Activated CD8-positive, alpha-beta memory T cell treated with anti-CD3 and anti-CD28 coated beads, Interleukin-2, amount 50 U/mL, for 1 hour (primary cell): ENCODE measurements around the gene DNAJC1.
A peak's percentile ranks its signal among the peaks of the same experiment; 100 is the strongest.
"Not testable (repeated sequence)": the region's sequence is repeated elsewhere in the genome, so short reads cannot be mapped to it uniquely, and the experiment has no call there.

Source experiments
- DNase-seq: peaks from one replicate; pipeline ENCODE4 v3.0.0-alpha.2; 2020; ENCODE audit errors: extremely low read depth

The DNAJC1 gene, protein sequence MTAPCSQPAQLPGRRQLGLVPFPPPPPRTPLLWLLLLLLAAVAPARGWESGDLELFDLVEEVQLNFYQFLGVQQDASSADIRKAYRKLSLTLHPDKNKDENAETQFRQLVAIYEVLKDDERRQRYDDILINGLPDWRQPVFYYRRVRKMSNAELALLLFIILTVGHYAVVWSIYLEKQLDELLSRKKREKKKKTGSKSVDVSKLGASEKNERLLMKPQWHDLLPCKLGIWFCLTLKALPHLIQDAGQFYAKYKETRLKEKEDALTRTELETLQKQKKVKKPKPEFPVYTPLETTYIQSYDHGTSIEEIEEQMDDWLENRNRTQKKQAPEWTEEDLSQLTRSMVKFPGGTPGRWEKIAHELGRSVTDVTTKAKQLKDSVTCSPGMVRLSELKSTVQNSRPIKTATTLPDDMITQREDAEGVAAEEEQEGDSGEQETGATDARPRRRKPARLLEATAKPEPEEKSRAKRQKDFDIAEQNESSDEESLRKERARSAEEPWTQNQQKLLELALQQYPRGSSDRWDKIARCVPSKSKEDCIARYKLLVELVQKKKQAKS

GRCh38 chr10:22003177-22003963 lies at the start of gene DNAJC1:
Gene DNAJC1, minus strand, starts transcription at chr10:22003730. Its CDS starts 296 bp downstream, at chr10:22003434.
- peak; percentile 93 for DNase-seq

DNA sequence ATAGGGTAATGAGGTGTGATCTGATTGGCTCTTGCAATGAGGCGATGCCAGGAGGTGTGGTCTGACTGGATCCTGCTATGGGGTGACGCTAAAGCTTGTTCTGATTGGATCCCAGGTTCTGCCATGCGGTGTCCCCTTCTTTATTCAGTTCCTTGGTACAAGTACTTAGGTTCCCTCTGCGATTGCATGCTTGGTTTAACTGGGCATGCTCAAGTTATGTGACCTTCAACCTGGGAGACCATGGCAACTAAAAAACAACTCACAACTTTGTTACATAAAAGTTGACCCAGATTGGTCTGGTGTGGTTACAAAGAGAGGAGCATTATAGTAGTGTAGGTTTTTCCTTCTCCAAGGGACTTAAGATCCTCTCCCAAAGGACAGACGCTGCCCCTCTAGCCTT lies 49.5 kb upstream of the DNAJC1 start:
- DNase-seq, result no peak

GRCh38 chr10:22049635-22050034 lies 46.1 kb upstream of the DNAJC1 start:
- no peak for DNase-seq

- no peak for DNase-seq
Observed at GRCh38 chr10:22047812-22048211, 44.3 kb upstream of the DNAJC1 start.

DNA sequence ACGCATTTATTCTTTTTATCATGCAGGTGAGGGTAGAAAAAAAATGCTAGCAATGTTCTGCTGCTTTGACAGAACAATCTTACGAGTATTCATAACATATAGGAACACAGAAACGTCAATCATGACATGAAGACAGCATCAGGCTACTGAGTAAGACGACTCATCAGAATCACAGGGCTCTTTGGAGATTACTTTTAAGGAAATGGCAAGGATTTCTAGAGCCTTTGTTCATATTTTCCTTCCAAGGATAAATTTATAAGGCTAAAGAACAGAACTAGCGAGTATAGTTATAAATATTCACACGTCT lies 39.8 kb upstream of the DNAJC1 start:
- no peak for DNase-seq

GRCh38 chr10:22042557-22043326 lies 39.2 kb upstream of the DNAJC1 start:
- no peak for DNase-seq

- no peak for DNase-seq
Observed at GRCh38 chr10:22034333-22034732, 30.8 kb upstream of the DNAJC1 start.

GRCh38 chr10:22032268-22032667 lies 28.7 kb upstream of the DNAJC1 start:
- DNase-seq, result not testable (repeated sequence)

DNA sequence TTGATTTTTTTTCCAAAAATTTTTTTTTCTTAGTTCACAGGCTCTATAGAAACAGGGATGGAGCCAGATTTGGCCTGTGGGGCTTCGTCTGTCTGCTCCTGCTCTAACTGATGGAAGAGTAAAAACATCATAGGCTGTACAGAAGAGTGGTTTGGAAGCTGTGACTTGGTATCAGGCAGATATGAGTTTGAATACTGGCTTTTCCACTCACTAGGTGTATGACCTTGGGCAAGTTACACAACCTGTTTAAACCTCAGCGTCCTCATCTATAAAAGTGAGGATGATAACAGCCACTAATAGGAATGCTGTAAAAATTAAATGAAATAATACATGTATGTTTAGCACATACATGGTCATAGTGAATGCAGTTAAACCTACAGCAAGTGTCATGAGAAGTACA lies 26.9 kb upstream of the DNAJC1 start:
- no peak for DNase-seq

DNA sequence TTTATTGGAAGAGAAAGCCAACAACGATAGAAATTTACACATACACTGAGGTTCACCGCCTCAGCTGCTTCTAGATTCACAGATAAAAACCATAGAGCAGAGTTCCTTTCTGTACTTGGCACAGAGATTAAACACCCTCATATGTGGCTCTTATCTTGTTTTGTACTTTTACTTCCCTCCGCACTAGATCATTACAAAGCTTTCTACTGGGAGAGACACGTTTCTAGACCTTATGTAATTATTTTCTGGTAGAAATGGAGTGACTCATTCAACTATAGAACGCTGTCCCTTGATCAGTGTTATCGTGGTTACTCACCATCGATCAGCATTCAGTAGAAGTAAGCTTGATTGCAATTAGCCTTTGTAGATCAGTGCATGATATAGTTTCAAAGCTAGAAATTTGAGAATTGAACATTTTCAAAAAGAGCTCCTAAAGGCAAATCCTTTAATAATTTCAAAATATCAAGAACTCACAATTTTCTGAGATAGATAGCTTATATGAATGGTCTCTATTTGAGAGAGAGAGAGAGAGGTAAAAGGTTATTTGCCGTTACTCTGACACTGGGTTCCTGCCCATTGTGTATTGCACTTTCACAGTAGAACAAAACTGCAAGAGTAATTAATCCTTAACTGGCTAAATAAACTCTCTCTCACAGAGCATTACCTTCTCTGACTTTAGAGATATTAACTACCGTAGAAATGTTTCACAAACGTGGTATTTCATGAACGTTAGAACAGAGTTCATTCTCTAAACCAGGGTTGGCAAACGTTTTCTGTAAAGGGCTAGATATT lies 26.1 kb upstream of the DNAJC1 start:
- no peak for DNase-seq

DNA sequence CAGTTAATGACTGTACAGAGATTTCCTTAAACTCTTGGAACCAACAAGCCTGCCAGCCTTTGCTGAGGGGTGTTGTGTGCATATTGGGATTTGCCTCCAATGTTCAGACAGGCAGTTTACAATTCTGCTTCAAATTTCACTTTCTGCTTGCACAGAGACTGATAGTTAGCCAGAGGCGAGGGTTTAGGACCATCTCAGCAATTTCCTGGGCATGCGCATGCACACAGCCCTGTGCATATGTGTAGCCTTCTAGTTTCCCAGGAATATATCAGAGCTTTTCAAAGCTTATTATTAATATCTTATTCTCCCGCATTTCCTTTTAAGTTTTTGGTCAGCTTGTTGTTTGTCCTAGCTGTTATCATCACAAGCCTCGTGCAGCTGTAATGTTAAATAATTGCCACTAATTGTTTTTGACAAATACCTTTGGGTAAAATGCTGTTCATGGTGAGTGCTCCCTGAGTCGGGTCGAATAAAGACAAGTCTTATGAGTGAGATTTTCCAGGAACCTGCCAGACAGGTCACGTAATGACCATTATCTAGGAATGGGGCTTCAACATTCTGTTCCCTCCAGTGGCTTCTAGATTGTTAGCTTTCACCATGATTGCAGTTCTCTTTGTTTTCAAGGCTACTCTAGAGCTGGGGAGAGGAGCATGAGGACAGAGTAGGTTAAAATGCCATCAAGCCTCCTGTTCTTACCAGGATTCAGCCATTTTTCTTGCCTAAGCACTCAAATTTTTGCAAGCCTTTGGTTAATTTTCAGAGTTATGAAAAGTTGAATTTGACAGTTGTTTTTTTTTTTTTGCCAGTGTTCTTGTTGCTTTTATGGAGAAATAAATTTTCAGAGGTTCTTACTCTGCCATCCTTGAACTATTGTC lies 24.1 kb upstream of the DNAJC1 start:
- no peak for DNase-seq

DNA sequence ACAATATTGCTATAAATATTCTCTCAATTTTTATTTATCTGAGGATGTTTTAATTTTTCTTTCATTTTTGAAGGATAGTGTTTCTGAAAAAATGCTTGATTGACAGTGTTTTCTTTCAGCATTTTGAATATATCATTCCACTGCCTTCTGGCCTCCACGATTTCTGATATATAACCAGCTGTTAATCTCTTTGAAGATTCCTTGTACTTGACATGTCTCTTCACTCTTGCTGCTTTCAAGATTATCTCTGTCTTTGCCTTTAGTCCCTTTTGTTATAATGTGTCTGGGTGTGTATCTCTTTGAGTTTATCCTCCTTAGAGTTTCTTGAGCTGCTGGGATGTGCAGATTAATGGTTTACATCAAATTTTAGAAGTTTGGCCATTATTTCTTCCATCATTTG lies 22.8 kb upstream of the DNAJC1 start:
- no peak for DNase-seq

- DNase-seq, result no peak
Observed at GRCh38 chr10:22023508-22023907, 20.0 kb upstream of the DNAJC1 start.

DNA sequence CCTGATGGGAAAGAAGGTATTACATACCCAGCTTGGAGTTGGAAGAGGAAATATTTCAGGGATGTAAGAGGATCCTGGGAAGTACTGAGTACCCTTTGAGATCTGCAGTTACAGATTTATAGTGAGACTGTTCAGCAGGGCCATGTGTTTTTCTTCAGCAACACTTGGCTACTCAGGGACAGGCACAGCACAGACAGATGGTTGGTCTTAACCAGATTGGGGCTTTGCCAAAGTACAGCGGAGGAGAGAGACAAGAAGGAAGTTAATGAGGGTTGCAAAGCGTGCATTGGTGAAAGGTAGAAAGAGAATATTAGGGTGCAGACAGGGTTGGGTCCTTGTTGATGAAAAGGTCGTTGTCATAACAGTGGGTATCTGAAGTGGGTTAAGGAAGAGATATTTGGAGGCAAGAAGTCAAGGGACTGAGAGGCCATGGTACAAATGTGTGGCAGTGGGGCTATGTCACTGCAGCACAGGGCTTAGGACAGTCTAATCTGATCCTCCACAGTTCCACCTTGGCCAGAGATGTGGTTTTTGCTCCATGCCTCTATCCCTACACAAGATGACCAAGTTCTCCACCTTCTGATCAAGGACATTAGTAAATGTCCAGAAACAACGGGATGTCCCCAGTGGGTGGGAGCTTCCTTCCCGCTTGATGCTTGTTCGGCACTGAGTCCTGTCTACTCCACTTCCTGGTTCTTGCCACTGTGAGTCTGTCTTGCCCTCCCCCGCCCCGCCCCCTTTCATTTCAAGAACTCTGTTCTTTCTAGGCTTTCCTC lies 18.9 kb upstream of the DNAJC1 start:
- no peak for DNase-seq

DNA sequence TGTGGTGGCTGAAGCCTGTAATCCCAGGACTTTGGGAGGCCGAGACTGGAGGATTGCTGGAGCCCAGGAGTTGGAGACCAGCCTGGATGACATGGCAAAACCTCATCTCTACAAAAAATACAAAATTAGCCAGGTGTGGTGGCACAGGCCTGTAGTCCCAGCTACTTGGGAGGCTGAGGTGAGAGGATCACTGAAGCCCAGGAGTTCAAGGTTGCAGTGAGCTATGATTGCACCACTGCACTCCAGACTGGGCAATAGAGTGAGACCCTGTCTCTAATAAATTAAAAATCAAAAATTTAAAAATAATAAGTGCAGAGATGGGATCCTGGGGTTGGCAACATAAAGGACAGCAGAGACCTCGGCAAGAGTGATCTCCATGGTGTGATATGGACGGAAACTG lies 17.6 kb upstream of the DNAJC1 start:
- not testable (repeated sequence) for DNase-seq

GRCh38 chr10:22017283-22018020 lies 13.9 kb upstream of the DNAJC1 start:
- no peak for DNase-seq

DNA sequence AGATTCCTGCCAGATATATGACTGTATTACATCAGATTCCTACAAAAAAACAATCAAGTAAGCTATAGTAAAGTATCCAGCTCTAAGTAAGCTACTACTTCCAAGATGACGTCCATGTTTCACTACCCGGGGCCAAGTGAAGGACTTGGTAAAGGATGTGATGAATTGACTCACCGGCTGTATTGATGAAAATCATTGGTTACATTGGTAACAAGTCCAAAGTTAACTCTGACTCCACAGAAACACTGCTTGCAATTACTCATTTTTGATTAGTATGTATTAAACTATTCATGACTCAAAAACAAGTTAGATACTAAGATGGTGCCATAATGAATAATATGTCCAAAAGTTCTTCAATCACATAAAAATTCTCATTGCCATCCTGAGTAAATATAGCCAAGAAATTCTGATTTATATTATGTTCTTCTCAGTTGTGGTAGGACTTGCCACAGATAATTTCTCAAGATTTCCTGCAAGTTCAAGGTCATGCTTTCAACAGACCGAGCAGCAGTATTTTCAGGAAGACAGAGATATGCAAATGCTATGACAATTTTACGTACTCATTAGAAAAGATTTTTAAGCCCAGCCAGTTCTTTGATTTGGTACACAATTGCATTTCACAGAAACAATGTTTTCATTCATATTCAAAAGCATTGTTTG lies 12.6 kb upstream of the DNAJC1 start:
- DNase-seq, result no peak

GRCh38 chr10:22010973-22011408 lies 7.5 kb upstream of the DNAJC1 start:
- DNase-seq, result no peak
